ENCODE measurements around the gene PRKAR1B.

PRKAR1B gene

GRCh38 chr7:569071-569855 lies 157.8 kb downstream of the PRKAR1B start:
- DNase-seq (ENCODE audit: extremely low read depth, insufficient read length): no peak
- no peaks in the 10 kb centered on the region for H3K36me3 ChIP-seq (ENCODE audit: control insufficient read depth, insufficient read depth, low read length)
- no peak overlapping the region for H3K4me3 ChIP-seq (replicated peaks; ENCODE audit: low read depth, low read length)
- no peaks in the 10 kb centered on the region for H3K27me3 ChIP-seq (replicated peaks; ENCODE audit: control insufficient read depth, insufficient read depth, low read length)
- TF ChIP-seq CTCF (IDR thresholded peaks at IDR 0.05; ENCODE audit: insufficient read depth, low read length, poor library complexity, severe bottlenecking): no peak

GRCh38 chr7:568031-568951 lies 158.8 kb downstream of the PRKAR1B start:
- TF ChIP-seq CTCF (IDR thresholded peaks at IDR 0.05; ENCODE audit: insufficient read depth, low read length, poor library complexity, severe bottlenecking): no peak
- H3K36me3 ChIP-seq (ENCODE audit: control insufficient read depth, insufficient read depth, low read length): no peaks in the 10 kb centered on the region
- DNase-seq (ENCODE audit: extremely low read depth, insufficient read length): no peak

GRCh38 chr7:567305-567883 lies 159.7 kb downstream of the PRKAR1B start:
- no peak for TF ChIP-seq CTCF (IDR thresholded peaks at IDR 0.05; ENCODE audit: insufficient read depth, low read length, poor library complexity, severe bottlenecking)
- Histone ChIP-seq H3K4me3 (replicated peaks; ENCODE audit: low read depth, low read length) (no peak overlapping the region), H3K36me3 (ENCODE audit: control insufficient read depth, insufficient read depth, low read length) (no peaks in the 10 kb centered on the region), H3K27me3 (replicated peaks; ENCODE audit: control insufficient read depth, insufficient read depth, low read length) (no peaks in the 10 kb centered on the region)
- no peak for DNase-seq (ENCODE audit: extremely low read depth, insufficient read length)

More at GRCh38 chr7:568031-568951, 158.8 kb downstream of the PRKAR1B start:
- no peak overlapping the region for H3K4me3 ChIP-seq (replicated peaks; ENCODE audit: low read depth, low read length)
- no peaks in the 10 kb centered on the region for H3K27me3 ChIP-seq (replicated peaks; ENCODE audit: control insufficient read depth, insufficient read depth, low read length)

GRCh38 chr7:566100-566499 lies 161.0 kb downstream of the PRKAR1B start:
- no peak overlapping the region for H3K4me3 ChIP-seq (replicated peaks; ENCODE audit: low read depth, low read length)
- no peaks in the 10 kb centered on the region for H3K27me3 ChIP-seq (replicated peaks; ENCODE audit: control insufficient read depth, insufficient read depth, low read length)

More at GRCh38 chr7:566100-566499, 161.0 kb downstream of the PRKAR1B start:
- H3K36me3 ChIP-seq (ENCODE audit: control insufficient read depth, insufficient read depth, low read length): no peaks in the 10 kb centered on the region
- no peak for TF ChIP-seq CTCF (IDR thresholded peaks at IDR 0.05; ENCODE audit: insufficient read depth, low read length, poor library complexity, severe bottlenecking)
- DNase-seq (ENCODE audit: extremely low read depth, insufficient read length): no peak
